GM21423 (cell line): Measurements from ENCODE around the gene NUP93.

Experiments
- ATAC-seq: cut with Tn5 transposase; IDR thresholded peaks from one replicate; pipeline ENCODE4 v1.9.1; 2021; ENCODE audit warnings: mild to moderate bottlenecking, moderate library complexity; ENCODE audit not compliant: unreplicated experiment

Gene NUP93

DNA sequence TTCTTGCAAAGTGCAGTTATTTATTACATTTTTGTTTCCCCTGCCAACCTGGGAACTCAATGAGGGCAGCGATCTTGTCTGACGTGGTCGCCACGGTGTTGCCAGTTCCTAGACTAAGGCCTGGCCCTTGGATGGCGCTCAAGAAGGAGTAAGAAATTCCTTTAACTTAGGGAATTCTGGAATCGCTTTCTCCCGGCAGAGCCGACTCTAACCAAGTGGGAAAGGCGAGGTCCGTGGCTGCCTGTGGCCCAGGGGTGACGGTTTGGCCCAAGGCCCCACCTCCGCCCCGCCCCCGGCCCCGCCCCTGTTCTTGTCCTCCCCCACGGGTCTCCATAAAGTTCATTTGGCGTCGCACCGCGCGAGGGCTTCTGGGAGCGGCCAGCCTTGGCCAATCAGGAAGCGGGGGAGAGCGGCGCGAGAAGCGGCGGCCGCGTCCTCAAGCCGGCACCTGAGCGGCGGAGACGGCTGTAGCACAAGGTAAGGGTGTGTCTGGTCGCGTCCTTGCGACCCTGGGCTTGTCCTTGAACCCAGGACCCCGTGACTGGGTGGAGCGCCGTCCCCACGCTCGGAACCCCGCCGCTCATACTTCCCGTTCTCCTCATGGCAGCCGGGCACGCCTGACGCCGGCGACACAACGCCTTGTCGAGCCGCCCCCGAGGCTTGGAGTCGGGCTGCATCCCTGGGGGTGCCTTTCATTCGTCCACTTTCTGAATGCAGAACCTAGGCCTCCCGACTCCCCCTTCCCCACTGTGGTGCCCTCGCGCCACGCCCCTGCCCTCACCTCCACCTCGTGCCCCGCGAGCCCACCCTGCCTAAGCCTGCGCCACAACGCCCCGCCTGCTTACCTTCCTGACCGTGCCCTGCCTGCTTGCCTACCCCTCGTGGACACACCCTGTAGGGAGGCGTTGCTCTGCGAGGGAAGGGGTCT, at the start of gene NUP93:
NUP93 (plus strand) TSS at position 395 of the 928 bp plus-strand sequence. CDS start 18,119 bp downstream, outside the sequence.
- ATAC-seq: peak; percentile 80

DNA sequence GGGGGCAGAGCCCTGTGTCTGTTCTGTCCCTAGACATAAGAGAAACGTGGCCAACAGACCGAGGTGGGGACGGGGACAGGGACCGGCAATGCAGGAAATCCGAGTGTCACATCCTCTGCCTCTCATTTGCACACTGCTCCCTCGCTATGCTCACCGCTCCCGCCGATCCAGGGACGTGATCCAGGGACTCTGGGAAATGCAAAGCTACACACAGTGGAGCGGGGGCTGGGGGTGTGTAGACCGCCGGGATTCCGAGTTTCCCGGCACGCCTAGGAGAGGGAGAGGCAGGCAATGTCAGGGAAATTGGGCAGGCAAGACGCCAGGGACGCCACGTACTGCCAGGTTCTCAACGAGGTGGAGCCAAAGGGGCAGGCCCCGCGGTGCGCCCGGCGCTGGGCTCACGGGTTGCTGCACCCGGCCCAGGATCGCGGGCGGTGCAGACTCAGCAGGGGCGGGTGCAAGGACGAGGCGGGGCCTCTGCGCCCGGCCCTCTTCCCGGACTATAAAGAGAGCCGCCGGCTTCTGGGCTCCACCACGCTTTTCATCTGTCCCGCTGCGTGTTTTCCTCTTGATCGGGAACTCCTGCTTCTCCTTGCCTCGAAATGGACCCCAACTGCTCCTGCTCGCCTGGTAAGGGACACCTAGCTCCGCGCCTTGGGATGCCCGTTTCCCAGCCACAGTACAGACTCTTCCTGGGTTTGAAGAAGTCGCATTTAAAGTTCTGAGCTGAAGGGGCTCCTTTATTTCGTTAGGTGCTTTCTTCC, 47.8 kb upstream of the NUP93 start, which contains the start of gene MT1X:
MT1X (plus strand) TSS at position 532 of the 764 bp plus-strand sequence; CDS start at position 603, 71 bp downstream.
- peak; percentile 97 for ATAC-seq

DNA sequence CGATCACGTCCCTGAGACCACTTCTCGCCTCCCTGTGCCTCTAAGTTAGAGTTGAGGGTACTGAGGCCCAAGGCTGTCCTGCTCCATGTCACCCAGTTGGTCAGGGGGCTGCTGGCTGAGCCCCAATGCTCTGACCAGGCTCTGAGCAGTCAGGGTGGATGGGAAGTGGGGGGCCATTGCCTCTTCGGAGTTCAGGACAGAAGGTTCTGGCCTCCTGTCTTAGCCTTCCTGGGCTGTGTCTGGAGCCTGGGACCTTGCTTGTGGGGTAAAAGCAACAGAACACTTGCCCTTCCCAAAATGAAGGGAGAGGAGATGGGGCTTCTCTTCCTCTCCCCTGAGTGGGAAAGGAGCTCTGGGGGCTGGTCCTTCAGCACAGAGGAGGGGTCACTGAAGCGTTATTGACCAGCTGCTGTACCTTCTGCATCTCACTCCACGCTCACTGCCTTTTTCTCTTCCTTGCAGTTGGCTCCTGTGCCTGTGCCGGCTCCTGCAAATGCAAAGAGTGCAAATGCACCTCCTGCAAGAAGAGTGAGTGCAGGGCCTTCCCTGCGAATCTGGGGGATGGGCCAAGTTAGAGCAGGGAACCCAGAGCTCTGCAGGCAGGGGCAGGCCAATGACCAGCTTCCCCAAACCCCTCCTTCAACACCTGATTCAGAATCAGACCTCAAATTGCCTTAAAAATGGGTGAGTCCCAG, 47.1 kb upstream of the NUP93 start:
- ATAC-seq: no peak

DNA sequence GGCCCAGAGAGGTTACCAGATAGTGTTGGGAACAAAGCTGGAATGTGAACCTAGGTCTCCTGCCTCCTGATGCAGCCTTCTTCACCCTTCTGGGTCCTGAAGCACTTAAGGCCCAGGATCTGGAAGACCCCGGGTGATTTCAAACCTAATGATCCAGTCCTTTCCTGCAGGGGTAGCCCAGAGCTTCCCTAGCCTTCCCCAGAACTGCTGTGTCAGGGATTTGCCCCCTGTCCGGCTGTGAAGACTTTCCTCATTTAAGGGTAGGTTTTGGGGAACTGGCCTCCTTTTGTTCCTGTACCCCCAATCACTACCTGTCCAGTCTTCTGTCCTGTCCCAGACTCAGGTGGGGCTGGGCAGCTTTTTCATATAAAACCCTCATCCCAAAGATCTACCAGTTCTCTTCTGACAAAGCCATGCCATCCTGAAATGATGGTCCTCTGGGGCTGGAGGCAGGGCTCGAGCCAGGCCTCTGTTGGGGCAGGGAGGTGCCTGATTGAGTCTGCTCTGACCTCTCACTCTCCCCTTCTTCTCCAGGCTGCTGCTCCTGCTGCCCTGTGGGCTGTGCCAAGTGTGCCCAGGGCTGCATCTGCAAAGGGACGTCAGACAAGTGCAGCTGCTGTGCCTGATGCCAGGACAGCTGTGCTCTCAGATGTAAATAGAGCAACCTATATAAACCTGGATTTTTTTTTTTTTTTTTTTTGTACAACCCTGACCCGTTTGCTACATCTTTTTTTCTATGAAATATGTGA, 46.3 kb upstream of the NUP93 start:
- no peak for ATAC-seq

DNA sequence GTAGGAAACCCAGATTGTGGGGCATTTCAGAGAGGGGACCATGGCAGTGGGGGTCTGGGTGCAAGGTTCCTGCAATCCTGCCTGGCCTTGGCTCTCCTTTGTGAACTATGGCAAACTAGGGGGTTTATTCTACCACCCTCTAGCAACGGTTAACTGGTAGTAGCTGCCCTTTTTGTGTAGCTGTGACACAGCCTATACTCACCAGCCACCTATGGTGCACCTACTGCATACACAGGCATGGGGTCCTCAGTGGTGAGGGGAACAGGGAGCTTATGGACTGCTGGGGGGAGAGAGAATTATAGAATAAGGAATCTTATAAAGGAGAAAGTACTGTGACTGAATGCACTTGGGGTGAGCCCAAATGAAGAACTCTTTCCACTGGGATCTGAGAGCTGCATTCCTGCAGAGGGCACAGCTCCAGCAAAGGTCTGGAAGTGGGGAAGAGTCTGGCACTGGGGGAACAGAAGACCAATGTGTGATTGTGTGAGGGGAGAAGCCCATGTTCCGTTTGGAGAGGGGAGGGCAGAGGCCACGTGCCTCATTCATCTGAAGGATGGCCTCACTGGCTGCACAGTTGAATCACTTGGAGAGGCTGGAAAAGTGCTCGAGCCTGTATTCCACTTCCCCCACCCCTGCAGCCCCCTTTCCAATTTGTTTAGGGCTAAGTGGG, 45.5 kb upstream of the NUP93 start:
- no peak for ATAC-seq

DNA sequence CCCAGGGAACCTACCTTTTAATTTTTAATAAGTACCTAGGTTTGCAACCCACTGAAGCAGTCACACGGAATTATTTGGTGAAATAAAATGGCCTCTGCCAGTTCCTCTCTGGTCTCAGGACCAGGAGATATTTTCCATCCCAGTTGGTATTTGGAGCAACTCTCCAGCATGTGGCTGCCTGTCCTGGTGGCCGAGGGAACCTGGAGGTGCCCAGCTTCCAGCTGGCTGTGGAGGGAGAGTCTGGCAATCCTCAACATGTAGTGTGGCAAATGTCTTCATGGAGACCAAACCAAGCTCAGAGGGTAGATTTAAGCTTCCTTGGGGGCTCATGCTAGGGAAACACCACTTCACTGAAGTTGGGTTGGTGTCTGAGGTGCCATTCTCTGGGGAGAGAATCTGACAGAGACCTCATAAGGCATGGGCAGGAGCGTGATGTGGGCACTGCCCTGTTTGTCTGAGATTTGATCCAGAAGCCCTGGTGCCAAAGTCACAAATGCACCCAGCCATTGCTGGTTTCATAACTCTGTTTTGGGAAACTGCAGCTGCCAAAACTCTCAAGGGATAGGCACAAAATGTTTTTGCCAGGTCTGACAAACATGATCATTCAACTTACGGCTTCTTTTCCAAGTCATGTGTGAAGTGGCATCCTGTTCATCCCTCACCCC, 44.9 kb upstream of the NUP93 start:
- ATAC-seq: no peak

DNA sequence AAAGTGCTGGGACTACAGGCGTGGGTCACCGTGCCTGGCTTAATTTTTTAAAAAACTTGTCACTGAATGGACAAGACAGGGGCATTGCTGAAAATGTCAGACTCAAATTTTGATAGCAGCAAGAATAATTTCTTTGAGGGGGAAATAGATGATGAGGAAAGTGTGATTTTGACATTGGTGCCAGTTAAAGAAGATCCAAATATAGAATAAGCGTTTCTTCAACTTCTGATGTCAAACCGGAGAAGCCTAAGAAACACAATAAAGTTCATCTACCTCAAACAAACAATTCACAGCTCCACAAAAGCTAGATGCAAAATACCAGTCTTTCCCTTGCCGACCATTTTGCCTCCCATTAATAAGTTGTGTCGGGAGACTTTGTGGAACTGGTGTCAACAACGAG, 43.2 kb upstream of the NUP93 start:
- no peak for ATAC-seq

DNA sequence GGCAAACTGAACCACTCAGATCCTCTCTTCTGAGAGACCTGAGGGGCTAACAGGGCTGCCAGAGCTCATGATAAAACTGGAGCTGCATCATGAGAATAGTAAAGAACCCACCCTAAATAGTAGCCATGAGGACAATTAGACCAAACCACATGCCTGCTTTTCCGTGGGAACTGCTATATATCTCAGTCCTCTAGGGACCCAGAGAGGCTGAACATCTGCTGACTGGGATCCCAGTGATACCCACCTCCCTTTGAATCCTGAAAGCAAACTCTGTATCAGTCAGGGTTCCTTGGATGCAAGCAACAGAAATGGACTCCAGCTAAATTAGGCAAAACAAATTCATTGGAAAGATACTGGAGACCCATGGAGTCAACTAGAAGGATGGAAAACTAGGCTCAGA, 41.2 kb upstream of the NUP93 start:
- ATAC-seq: no peak

DNA sequence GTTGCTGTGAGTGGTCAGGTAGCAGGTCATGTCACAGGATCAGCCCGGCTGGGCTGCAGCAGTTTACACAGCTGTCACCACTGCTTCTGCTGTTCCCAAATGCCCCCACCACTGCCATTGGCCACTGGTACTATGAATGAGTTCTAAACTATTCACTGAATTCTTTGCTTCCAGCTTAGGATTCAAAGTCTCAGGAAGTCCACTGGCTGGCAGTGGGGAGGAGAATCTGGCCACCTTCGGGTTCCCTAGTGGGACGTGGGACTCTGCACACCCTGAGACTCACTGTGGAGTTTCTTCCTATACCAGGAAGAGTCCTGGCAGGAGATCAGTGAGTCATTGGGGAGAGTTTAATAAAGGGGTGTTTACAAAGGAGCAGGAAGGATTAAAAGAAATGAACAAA, 40.8 kb upstream of the NUP93 start:
- ATAC-seq: no peak

DNA sequence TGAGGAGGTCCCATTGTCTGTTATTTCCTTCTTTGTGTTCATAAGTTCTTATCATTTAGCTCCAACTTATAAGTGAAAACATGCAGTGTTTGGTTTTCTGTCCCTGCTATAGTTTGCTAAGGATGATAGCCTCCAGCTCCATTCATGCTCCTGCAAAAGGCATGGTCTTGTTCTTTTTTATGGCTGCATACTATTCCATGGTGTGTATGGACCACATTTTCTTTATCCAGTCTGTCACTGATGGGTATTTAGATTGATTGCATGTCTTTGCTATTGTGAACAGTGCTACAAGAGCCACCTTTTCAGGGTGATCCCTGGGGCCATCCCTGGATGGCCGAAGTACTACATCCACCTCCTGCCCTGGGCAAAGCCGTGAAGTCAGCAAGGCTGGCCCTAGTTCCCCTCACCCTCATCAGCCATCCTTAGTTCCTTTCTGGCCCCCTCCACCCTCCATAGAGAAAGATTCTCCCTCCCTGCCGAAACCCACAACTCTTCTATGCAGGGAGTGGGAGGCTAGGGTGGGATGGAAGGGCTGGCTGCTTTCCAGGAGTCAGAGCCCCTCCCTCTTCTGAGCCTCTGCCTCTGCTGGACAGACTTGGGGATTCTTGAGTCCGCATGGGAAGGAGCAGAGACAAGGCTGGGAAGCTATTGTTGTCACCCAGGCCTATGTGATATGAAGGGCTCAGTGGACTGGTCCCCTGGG, 39.4 kb upstream of the NUP93 start:
- ATAC-seq: no peak

DNA sequence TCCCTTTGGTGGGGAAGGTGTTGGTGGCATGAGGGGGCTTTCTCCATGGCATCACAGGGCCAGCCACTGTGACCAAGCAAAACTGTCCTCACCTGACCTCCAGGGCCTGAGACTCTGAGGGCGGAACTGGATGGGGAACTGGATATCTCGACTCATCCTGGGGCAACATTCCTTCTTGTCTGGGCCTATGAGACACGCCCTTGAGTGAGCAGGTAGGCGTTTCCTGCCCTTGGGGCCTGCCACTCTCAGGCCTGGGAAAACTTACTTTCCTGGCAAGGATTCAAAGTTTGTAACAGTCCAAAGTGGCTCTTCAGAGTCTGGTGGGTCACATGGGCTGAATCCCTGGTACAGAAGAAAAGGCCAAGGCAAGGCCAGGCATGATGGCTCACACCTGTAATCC, 38.0 kb upstream of the NUP93 start:
- ATAC-seq: no peak

DNA sequence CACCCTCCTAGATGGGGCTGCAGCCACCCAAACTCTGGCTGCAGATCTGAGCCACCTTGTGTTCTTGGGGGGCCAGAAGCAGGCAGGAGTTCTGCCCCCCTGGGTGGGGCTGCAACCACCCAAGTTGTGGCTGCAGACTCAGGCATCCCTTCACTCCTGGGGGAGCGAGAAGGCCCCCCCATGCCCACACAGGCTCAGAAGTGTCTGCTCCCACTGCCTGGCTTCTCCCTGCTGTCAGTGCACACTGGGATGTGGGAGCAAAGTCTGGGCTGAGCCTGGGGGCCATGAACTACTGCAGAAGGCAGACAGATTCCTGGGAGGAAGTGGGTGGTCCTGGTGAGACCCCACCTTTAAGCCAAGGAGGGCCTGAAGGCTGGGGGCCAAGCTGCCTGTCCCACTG, 34.7 kb upstream of the NUP93 start:
- ATAC-seq: no peak

DNA sequence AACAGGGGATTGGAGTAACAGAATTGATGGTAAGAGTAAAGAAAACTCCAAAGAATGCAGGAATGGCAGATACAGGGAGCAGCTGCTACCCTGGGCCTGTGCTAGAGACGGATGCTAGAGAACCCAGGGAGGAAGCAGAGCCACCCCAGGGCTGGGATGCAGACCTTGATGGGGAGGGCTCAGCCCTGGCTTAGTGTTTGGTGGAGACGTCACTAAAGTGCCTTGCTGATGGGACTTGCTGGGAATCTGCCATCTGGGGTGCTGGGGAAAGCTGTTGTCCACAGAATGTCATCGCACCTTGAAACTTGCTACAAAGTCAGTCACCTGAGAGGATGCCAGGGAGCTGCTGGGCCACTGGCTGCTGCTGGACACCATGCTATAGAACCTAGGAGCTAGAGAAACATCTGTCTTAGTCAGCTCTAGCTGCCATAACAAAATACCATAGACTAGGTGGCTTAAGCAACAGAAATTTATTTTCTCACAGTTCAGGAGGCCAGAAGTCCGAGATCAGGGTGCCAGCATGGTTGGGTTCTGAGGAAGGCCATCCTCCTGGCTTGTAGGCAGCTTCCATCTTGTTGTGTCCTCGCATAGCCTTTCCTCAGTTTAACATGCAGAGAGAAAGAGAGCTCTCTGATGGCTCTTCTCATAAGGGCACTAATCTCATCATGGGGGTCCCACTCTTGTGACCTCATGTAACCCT, 32.3 kb upstream of the NUP93 start:
- ATAC-seq: no peak

DNA sequence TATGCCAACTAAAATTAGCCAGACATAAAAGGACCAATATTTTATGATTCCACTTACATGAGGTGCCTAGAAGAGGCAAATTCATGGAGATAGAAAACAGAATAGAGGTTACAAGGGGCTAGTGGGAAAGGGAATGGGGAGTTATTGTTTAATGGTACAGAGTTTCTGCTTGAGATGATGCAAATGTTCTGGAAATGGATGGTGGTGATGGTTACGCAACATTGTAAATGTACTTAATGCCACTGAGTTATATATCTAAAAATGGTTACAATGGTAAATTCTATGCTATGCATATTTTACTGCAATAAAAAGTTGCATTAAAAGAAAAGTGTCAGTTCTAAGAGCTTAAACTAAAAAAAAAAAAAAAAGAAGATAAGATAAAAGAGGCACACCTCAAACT, 29.7 kb upstream of the NUP93 start:
- no peak for ATAC-seq

DNA sequence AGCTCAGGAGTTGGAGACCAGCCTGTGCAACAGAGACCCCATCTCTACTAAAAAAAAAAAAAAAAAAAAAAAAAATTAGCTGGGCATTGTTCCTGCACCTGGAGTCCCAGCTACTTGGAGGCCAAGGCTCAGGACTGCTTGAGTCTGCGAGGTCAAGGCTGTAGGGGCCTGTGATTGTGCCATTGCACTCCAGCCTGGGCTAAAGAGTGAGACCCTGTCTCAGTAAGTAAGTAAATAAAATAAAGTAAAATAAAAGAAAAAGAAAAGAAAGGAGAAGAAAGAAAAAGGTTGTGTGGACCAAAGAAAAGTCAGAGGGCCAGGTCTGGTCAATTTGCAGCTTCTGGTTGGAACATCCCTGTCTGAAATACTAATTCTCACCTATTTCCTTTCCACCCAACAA, 29.3 kb upstream of the NUP93 start:
- ATAC-seq: no peak

DNA sequence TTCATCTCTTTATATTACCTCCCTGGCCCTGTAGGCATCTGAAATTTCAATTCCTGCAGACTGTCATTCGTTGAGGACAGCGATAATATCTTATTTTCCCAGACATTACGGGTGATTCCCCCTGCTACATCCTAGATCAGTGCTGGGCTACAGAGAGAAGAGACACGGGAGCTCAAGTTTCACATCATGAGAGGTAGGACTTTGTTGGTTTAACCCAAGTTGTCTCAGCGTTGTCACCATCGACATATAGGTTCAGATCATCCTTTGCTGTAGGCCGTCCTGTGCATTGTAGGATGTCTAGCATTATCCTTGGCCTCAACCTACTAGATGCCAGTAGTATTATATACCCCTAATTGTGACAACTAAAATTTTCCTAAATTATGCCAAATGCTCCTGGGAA, 28.4 kb upstream of the NUP93 start:
- no peak for ATAC-seq

DNA sequence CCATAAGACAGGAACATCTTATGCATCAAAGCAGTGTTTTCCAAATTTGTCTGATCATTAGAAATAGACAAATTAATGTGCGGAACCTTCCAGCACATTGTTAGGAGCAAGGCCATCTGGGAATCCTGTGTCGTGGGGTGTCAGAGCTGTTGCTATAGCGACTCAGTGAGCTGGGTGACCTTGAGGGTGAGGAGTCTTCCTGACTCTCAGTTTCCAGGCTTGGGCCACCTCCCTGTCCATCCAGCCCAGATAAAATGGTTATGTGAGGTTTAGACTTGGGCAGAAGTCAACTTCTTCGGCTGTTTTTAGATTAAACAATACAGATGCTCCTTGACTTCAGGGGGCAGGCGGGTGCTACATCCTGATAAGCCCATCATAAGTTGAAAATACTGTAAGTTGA, 27.1 kb upstream of the NUP93 start:
- no peak for ATAC-seq
